KMS-11 (cell line): ENCODE measurements around the gene ENOX1.

Experiments
- H2AFZ ChIP-seq: fragments of 200-600 bp; sonication (generic); 2 replicates; pipeline ENCODE4 v1.6.1; 2016; ENCODE audit warnings: antibody characterized with exemption, mixed run types, low read depth
- H3K27ac ChIP-seq: fragments of 200-600 bp; sonication (generic); 2 replicates; pipeline ENCODE4 v1.6.1; 2016; ENCODE audit warnings: mild to moderate bottlenecking, mixed run types
- H3K27me3 ChIP-seq: fragments of 200-600 bp; sonication (generic); 2 replicates; pipeline ENCODE4 v1.6.1; 2017; ENCODE audit warnings: mild to moderate bottlenecking, low read depth, mixed run types, moderate library complexity; ENCODE audit not compliant: insufficient read depth
- H3K36me3 ChIP-seq: fragments of 200-600 bp; sonication (generic); 2 replicates; pipeline ENCODE4 v1.6.1; 2017; ENCODE audit warnings: mild to moderate bottlenecking, mixed run types; ENCODE audit not compliant: insufficient read depth
- H3K4me1 ChIP-seq: fragments of 200-600 bp; sonication (generic); 2 replicates; pipeline ENCODE4 v1.6.1; 2016; ENCODE audit warnings: mild to moderate bottlenecking, low read depth, mixed run types; ENCODE audit not compliant: poor library complexity, severe bottlenecking
- H3K4me2 ChIP-seq: fragments of 200-600 bp; sonication (generic); 2 replicates; pipeline ENCODE4 v1.7.0; 2016; ENCODE audit warnings: mild to moderate bottlenecking, mixed run types
- H3K4me3 ChIP-seq: fragments of 200-600 bp; sonication (generic); IDR thresholded peaks from 2 replicates; pipeline ENCODE4 v1.6.1; 2017; ENCODE audit warnings: low read depth, low read length, mixed read lengths; ENCODE audit not compliant: insufficient read depth
- H3K79me2 ChIP-seq: fragments of 200-600 bp; sonication (generic); 2 replicates; pipeline ENCODE4 v1.6.1; 2016; ENCODE audit warnings: low read depth, mixed run types; ENCODE audit not compliant: insufficient read depth
- H3K9ac ChIP-seq: fragments of 200-600 bp; sonication (generic); 2 replicates; pipeline ENCODE4 v1.6.1; 2016; ENCODE audit warnings: mild to moderate bottlenecking, mixed run types
- H4K20me1 ChIP-seq: fragments of 200-600 bp; sonication (generic); 2 replicates; pipeline ENCODE4 v1.6.1; 2016; ENCODE audit warnings: mild to moderate bottlenecking, mixed run types; ENCODE audit not compliant: insufficient read depth
- CTCF ChIP-seq: fragments of 200-600 bp; sonication (generic); conservative IDR thresholded peaks from 2 replicates; pipeline ENCODE4 v1.6.1; 2017; ENCODE audit warnings: low read depth, mild to moderate bottlenecking, antibody characterized with exemption, low read length, moderate library complexity, mixed read lengths

The ENOX1 gene

DNA sequence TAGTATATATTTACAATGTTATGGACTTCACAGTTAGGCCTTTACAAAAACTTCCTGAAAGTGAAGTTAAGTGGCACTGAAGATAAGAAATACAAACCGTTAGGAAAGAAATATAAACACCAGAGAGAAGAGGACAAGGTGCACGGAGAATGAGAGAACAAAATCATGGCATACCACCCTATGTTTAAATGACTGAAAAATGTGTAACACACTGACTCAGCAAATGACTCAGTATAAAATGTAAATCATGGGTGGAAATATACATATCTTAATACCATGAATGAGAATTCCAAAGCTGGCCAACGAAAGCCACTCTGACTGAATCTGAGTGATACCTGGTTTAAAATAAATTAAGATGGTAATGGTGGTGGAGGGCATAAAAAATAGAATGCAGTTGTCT lies 502.6 kb downstream of the ENOX1 start:
- no peak overlapping the region for H3K9ac ChIP-seq
- no peaks in the 10 kb centered on the region for H3K27me3 ChIP-seq
- TF ChIP-seq CTCF, result no peak
- no peak overlapping the region for H3K4me2 ChIP-seq
- H3K4me1 ChIP-seq, result no peaks in the 10 kb centered on the region
- H3K79me2 ChIP-seq, result no peaks in the 10 kb centered on the region
- H3K36me3 ChIP-seq, result no peaks in the 10 kb centered on the region
- no peaks in the 10 kb centered on the region for H4K20me1 ChIP-seq
- H2AFZ ChIP-seq, result no peak overlapping the region
- no peak overlapping the region for H3K4me3 ChIP-seq
- H3K27ac ChIP-seq, result no peak overlapping the region

DNA sequence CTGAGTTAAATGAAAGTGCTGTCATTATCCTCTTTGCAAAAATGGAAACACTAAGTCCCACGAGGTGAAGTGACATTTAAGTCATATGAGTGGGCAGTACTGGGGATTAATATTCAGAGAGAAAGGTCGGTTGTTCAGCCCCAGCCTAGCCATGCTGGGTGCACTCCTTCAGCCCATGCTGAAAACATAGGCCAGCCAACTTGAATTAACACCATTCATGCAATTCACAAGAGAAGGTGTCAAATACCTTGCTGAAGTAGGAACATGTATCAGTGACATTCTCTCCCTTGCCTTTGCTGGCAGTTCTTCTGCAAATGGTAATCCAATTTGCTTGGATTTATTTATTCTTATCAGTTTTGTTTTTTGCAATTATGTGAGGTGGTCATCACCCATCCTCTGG lies 507.1 kb downstream of the ENOX1 start:
- no peak overlapping the region for H3K9ac ChIP-seq
- no peak overlapping the region for H2AFZ ChIP-seq
- H3K4me3 ChIP-seq, result no peak overlapping the region
- H3K4me1 ChIP-seq, result no peaks in the 10 kb centered on the region
- no peaks in the 10 kb centered on the region for H3K36me3 ChIP-seq
- no peaks in the 10 kb centered on the region for H3K79me2 ChIP-seq
- no peaks in the 10 kb centered on the region for H4K20me1 ChIP-seq
- H3K4me2 ChIP-seq, result no peak overlapping the region
- H3K27ac ChIP-seq, result no peak overlapping the region
- TF ChIP-seq CTCF, result no peak
- no peaks in the 10 kb centered on the region for H3K27me3 ChIP-seq

GRCh38 chr13:43278127-43278526 lies 508.6 kb downstream of the ENOX1 start:
- Histone ChIP-seq H3K79me2 (no peaks in the 10 kb centered on the region), H4K20me1 (no peaks in the 10 kb centered on the region), H3K27ac (no peak overlapping the region), H3K36me3 (no peaks in the 10 kb centered on the region), H2AFZ (no peak overlapping the region), H3K27me3 (no peaks in the 10 kb centered on the region), H3K4me1 (no peaks in the 10 kb centered on the region), H3K4me2 (no peak overlapping the region), H3K4me3 (no peak overlapping the region), H3K9ac (no peak overlapping the region)
- TF ChIP-seq CTCF, result no peak

DNA sequence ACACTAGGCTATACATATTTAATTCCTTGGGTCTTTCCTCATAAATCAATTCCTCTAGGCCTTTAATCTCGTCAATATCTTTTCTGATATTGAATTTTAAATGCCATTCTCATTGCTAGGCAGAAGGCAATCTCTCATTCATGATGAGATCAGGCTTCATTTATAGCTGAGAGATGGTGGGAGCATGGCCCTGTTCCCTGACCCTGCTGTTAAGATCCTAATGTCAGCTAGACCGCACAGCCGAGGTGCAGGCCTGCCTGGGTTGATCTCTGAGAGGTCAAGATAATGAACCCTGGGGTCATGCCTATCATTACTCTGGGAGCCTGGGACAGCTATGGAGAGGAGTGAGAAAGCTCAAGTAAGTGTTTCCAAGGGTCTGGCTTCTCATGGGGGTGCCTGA lies 509.6 kb downstream of the ENOX1 start:
- Histone ChIP-seq H3K27ac (no peak overlapping the region), H2AFZ (no peak overlapping the region), H3K27me3 (no peaks in the 10 kb centered on the region), H3K79me2 (no peaks in the 10 kb centered on the region), H4K20me1 (no peaks in the 10 kb centered on the region), H3K4me3 (no peak overlapping the region), H3K36me3 (no peaks in the 10 kb centered on the region), H3K4me2 (no peak overlapping the region), H3K9ac (no peak overlapping the region), H3K4me1 (no peaks in the 10 kb centered on the region)
- TF ChIP-seq CTCF, result no peak

DNA sequence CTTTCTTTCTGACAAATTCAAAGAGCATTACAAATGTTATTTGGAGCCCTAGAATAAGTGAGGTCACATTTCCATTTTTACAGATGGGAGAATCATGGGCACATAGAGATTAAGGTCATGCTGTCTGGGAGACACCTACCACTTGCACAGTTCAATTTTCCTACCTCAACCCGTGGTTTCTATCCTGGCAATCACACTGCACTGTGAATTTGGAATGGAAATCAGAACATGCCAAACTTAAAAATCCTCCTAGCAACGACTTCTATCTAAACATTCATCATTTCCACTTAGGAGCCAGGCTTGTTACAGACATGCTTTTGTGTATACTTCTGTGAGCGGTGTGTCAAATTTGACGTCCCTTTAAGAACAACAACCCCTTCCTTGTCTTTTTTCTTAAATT lies 511.9 kb downstream of the ENOX1 start:
- no peak overlapping the region for H3K4me3 ChIP-seq
- no peak overlapping the region for H3K9ac ChIP-seq
- H4K20me1 ChIP-seq, result no peaks in the 10 kb centered on the region
- no peaks in the 10 kb centered on the region for H3K79me2 ChIP-seq
- no peaks in the 10 kb centered on the region for H3K36me3 ChIP-seq
- no peak overlapping the region for H3K4me2 ChIP-seq
- H2AFZ ChIP-seq, result no peak overlapping the region
- H3K27me3 ChIP-seq, result no peaks in the 10 kb centered on the region
- no peak for TF ChIP-seq CTCF
- no peaks in the 10 kb centered on the region for H3K4me1 ChIP-seq
- H3K27ac ChIP-seq, result no peak overlapping the region
